K562 (cell line): ENCODE results near the gene PITPNM3. TPM values are rescaled to one million over a fixed set of nuclear protein-coding genes. Genes with fewer than 3 reads are reported as not detected.

ENCODE experiments used
- ATAC-seq: fragments of 200-7000 bp; cut with Tn5 transposase; 3 replicates; pipeline ENCODE4 v1.9.1; 2020; ENCODE audit warnings: moderate library complexity
- BruUV-seq: library from RNA; stranded (reverse); fragments of 400-500 nt; replicated peaks from 2 replicates; lab custom pipeline; 2021; lab: Mats Ljungman, UMichigan
- CTCF ChIA-PET: fragments of 300-600 bp; formaldehyde crosslinking; extraction: SDS; loops from one replicate; lab custom pipeline; 2021; ENCODE audit warnings: low intra/inter-chr PET ratio; lab: Yijun Ruan, JAX
- POLR2A ChIA-PET: fragments of 300-600, 350-650 bp; sonication (Branson Sonifier 250); formaldehyde crosslinking; extraction: SDS; loops from one replicate; lab custom pipeline; 2021; ENCODE audit warnings: antibody characterized with exemption, inconsistent platforms; lab: Yijun Ruan, JAX
- DNase-seq, 4 experiments: peaks; one replicate each; pipeline versions ENCODE4 v3.0.0 to v3.0.0-alpha.2; 2011 to 2018; ENCODE audit warnings: low spot score in 3 of 4, mixed read lengths in 3 of 4; ENCODE audit errors: extremely low read depth in 1 of 4
- FAIRE-seq: peaks from 2 replicates; lab custom pipeline; 2011; peaks lifted over from hg19 to GRCh38; lab: Jason Lieb, UNC
- H2AFZ ChIP-seq: 2 replicates; pipeline ENCODE4 v1.6.0; 2011; ENCODE audit warnings: low read depth, low read length, control low read depth, inconsistent platforms
- H3K27ac ChIP-seq: fragments of 200-600 bp; 3 replicates; pipeline ENCODE4 v1.8.0; 2011; ENCODE audit warnings: low read depth, mild to moderate bottlenecking, control low read depth, inconsistent platforms, low read length, moderate library complexity, mixed read lengths; ENCODE audit errors: extremely low read depth
- H3K27me3 ChIP-seq, 2 experiments: fragments of 300-600 bp in 1 of 2; 2 replicates in 1 of 2; 3 replicates in 1 of 2; pipeline versions ENCODE4 v1.6.0 to v1.8.0; 2011; ENCODE audit warnings: inconsistent platforms in 2 of 2, low read length in 2 of 2, mild to moderate bottlenecking in 1 of 2, mixed read lengths in 1 of 2, moderate library complexity in 1 of 2; ENCODE audit not compliant: control insufficient read depth in 2 of 2, insufficient read depth in 2 of 2
- H3K36me3 ChIP-seq: fragments of 300-600 bp; 3 replicates; pipeline ENCODE4 v1.8.0; 2011; ENCODE audit warnings: mild to moderate bottlenecking, low read length, inconsistent platforms; ENCODE audit not compliant: control insufficient read depth, insufficient read depth
- H3K4me1 ChIP-seq, 2 experiments: fragments of 200-600 bp in 1 of 2; replicated peaks in 1 of 2; 2 replicates in 1 of 2; 3 replicates in 1 of 2; pipeline versions ENCODE4 v1.5.1 to v1.8.0; 2011; ENCODE audit warnings: inconsistent platforms in 2 of 2, low read length in 2 of 2, mild to moderate bottlenecking in 1 of 2, mixed read lengths in 1 of 2, moderate library complexity in 1 of 2; ENCODE audit not compliant: control insufficient read depth in 2 of 2, insufficient read depth in 2 of 2
- H3K4me2 ChIP-seq: 2 replicates; pipeline ENCODE4 v1.6.1; 2011; ENCODE audit warnings: low read length, control low read depth, inconsistent platforms, mixed read lengths; ENCODE audit not compliant: insufficient read depth
- H3K4me3 ChIP-seq: fragments of 200-600 bp; sonication (generic), shearing (Covaris generic); 2 replicates; pipeline ENCODE4 v1.5.1; 2016; ENCODE audit warnings: control low read depth, inconsistent platforms
- H3K79me2 ChIP-seq: fragments of 200-600 bp; 3 replicates; pipeline ENCODE4 v1.8.0; 2011; ENCODE audit warnings: low read length, inconsistent platforms; ENCODE audit not compliant: control insufficient read depth, insufficient read depth
- H3K9ac ChIP-seq, 2 experiments: 2 replicates each; pipeline versions ENCODE4 v1.6.0 to v1.6.1; 2011; ENCODE audit warnings: low read depth in 2 of 2, low read length in 2 of 2, control low read depth in 1 of 2, inconsistent platforms in 1 of 2, mild to moderate bottlenecking in 1 of 2, mixed read lengths in 1 of 2; ENCODE audit not compliant: insufficient read depth in 1 of 2
- H3K9me1 ChIP-seq: one replicate; pipeline ENCODE4 v1.6.0; 2011; ENCODE audit warnings: inconsistent platforms, mild to moderate bottlenecking, low read length, moderate library complexity; ENCODE audit not compliant: control insufficient read depth, insufficient read depth
- H3K9me3 ChIP-seq: replicated peaks from 2 replicates; pipeline ENCODE4 v1.5.1; 2011; ENCODE audit warnings: low read depth, low read length, inconsistent platforms; ENCODE audit not compliant: control insufficient read depth, insufficient read depth
- H4K20me1 ChIP-seq: replicated peaks from 2 replicates; pipeline ENCODE4 v1.6.1; 2011; ENCODE audit warnings: low read length, inconsistent platforms, mixed read lengths; ENCODE audit not compliant: control insufficient read depth, insufficient read depth
- CBX3 ChIP-seq, 2 experiments: IDR thresholded peaks; 1 replicate in 1 of 2; 2 replicates in 1 of 2; pipeline ENCODE4 v1.6.1; 2012; ENCODE audit warnings: inconsistent platforms in 2 of 2, low read length in 2 of 2, borderline replicate concordance in 1 of 2, control low read depth in 1 of 2
- CGGBP1 ChIP-seq: fragments of 250-450 bp; sonication (Bioruptor Pico); IDR thresholded peaks from 2 replicates; pipeline ENCODE4 v1.9.0; 2021; ENCODE audit warnings: mild to moderate bottlenecking
- CTCF ChIP-seq, 3 experiments: IDR thresholded peaks in 2 of 3; conservative IDR thresholded peaks in 1 of 3; 2 replicates each; pipeline ENCODE4 v1.5.1; 2011 to 2012; ENCODE audit warnings: low read length in 3 of 3, mild to moderate bottlenecking in 3 of 3, control low read depth in 2 of 3, improper control_type of control experiment in 1 of 3, inconsistent platforms in 1 of 3, low read depth in 1 of 3, mixed read lengths in 1 of 3, moderate library complexity in 1 of 3; ENCODE audit not compliant: insufficient read depth in 2 of 3
- ETS2 ChIP-seq: IDR thresholded peaks from 2 replicates; pipeline ENCODE4 v1.6.1; 2016; ENCODE audit warnings: borderline replicate concordance, missing genetic modification characterization, mild to moderate bottlenecking, moderate library complexity, missing compliant biosample characterization; ENCODE audit not compliant: poor library complexity, severe bottlenecking
- FOXK1 ChIP-seq: sonication (generic); formaldehyde crosslinking; IDR thresholded peaks from 2 replicates; pipeline ENCODE4 v1.8.0; 2022; ENCODE audit warnings: missing genetic modification reagents, mild to moderate bottlenecking, borderline replicate concordance
- GTF3C2 ChIP-seq: IDR thresholded peaks from 3 replicates; pipeline ENCODE4 v1.6.1; 2011; ENCODE audit warnings: borderline replicate concordance, mild to moderate bottlenecking, moderate library complexity; ENCODE audit not compliant: insufficient read length; ENCODE audit errors: extremely low read depth
- NR2F6 ChIP-seq: fragments of 450-650 bp; formaldehyde crosslinking; IDR thresholded peaks from 2 replicates; pipeline ENCODE4 v1.4.0; 2020; ENCODE audit warnings: mild to moderate bottlenecking
- STAT5A ChIP-seq: IDR thresholded peaks from 2 replicates; pipeline ENCODE4 v1.6.1; 2012; ENCODE audit warnings: low read length, inconsistent platforms, borderline replicate concordance
- TRIM28 ChIP-seq: fragments of 450-650 bp; IDR thresholded peaks from 2 replicates; pipeline ENCODE4 v1.6.1; 2017
- ZNF764 ChIP-seq: fragments of 250-450 bp; sonication (Bioruptor Pico); IDR thresholded peaks from 2 replicates; pipeline ENCODE4 v1.4.0; 2020; ENCODE audit warnings: low read depth, mild to moderate bottlenecking, moderate library complexity
- in situ Hi-C: fragments of 300-500 bp; cut with MboI; formaldehyde crosslinking; loops from 4 replicates; pipeline ENCODE4 v1.15.0; 2018; ENCODE audit warnings: inconsistent platforms, mixed read lengths
- intact Hi-C: fragments of 100-400 bp; cut with micrococcal nuclease; formaldehyde crosslinking; loops from 2 replicates; pipeline ENCODE4 v1.14.2; 2022
- polyA plus RNA-seq, 8 experiments: library from polyadenylated mRNA; depleted of rRNA in 4 of 8; stranded (reverse) in 5 of 8; unstranded in 3 of 8; fragments of >200 nt; fragmentation: Nextera tagmentation in 2 of 8; fragmentation: Illumina TruSeq in 1 of 8; extraction: Ambion mirVana in 2 of 8; extraction: Trizol in 1 of 8; gene quantifications; 2 replicates each; pipeline versions ENCODE4 v1.2.1 to v1.2.3, GENCODE V29; 2011 to 2014; ENCODE audit warnings: inconsistent platforms in 1 of 8, missing spikeins in 1 of 8
- total RNA-seq, 7 experiments: library from RNA; depleted of rRNA in 6 of 7; stranded (reverse); fragments of >200 nt in 6 of 7; fragmentation: Illumina TruSeq in 2 of 7; extraction: Trizol in 2 of 7; gene quantifications; 2 replicates each; pipeline versions ENCODE4 v1.2.1 to v1.2.3, GENCODE V29; 2011 to 2021; ENCODE audit warnings: low replicate concordance in 1 of 7

Gene PITPNM3
- total and polyA plus RNA-seq, 9 of the 15 experiments (the other 6 are each of a cell fraction or from before 2014, with no cell fraction given) = 0.14 to 0.38 (median 0.22) TPM; not detected in 2

- no peak for ATAC-seq
- Histone ChIP-seq H3K4me2 (no peak overlapping the region), H3K36me3 (no peaks in the 10 kb centered on the region), H3K9me1 (no peaks in the 10 kb centered on the region), H2AFZ (no peak overlapping the region), H3K79me2 (no peaks in the 10 kb centered on the region), H3K9me3 (no peaks in the 10 kb centered on the region), H3K27ac (no peak overlapping the region), H3K9ac (no peak overlapping the region), H3K4me3 (no peak overlapping the region), H3K4me1 (peaks cover 0 to 4% of the 10 kb centered on the region in 2 experiments; a peak in 1 of 5 replicates), H4K20me1 (no peaks in the 10 kb centered on the region), H3K27me3 (peaks cover 0 to 22% of the 10 kb centered on the region in 2 experiments; a peak in 2 of 5 replicates)
- FAIRE-seq = no peak
- ChIA-PET POLR2A (no interaction called here), CTCF (no interaction called here)
- in situ Hi-C loops = loop anchor here (25.0 kb wide), 1 partner anchor 1193 kb away; the partner anchor contains the start of gene SCIMP
- no TSS peak for BruUV-seq
- intact Hi-C loops = no loop called here
- DNase-seq = no peak
- TF ChIP-seq CBX3 (IDR thresholded peaks at IDR 0.05; ENCODE audit: borderline replicate concordance in 1 of 2, low read length in 2 of 2) (peak in 1 of 2 experiments; percentile 61; a peak in 2 of 3 replicates), NR2F6 (CRISPR knock-in tag) (no peak), ZNF764 (CRISPR knock-in tag) (peak; percentile 98), STAT5A (no peak), TRIM28 (peak; percentile 48; the same call in 1 of the 2 replicates), ETS2 (tag) (no peak), CTCF (IDR thresholded peaks at IDR 0.05 in 2 of 3, conservative IDR thresholded peaks at IDR 0.05 in 1 of 3; ENCODE audit: insufficient read depth in 2 of 3, low read depth in 1 of 3, low read length in 3 of 3) (peak in 2 of 3 experiments; percentile 5 to 35; a peak in 1 of 6 replicates), CGGBP1 (CRISPR knock-in tag) (no peak), FOXK1 (no peak), GTF3C2 (peak; percentile 13)
Measured at GRCh38 chr17:6430769-6431168, 125.6 kb downstream of the PITPNM3 start.
